Raji (cell line): ENCODE data around the gene PROCA1.

Experiments used
- POLR2A ChIP-seq: IDR thresholded peaks from 2 replicates; pipeline ENCODE4 v1.6.1; 2011; ENCODE audit warnings: low read depth, low read length, control low read depth; ENCODE audit not compliant: insufficient read depth

The PROCA1 gene

GRCh38 chr17:28686296-28686695, 25.4 kb downstream of the PROCA1 start:
- TF ChIP-seq POLR2A: no peak

- TF ChIP-seq POLR2A: no peak
Measured at GRCh38 chr17:28685366-28685765, 26.3 kb downstream of the PROCA1 start.

GRCh38 chr17:28684963-28685362, 26.7 kb downstream of the PROCA1 start:
- TF ChIP-seq POLR2A: no peak

- TF ChIP-seq POLR2A: no peak
Measured at GRCh38 chr17:28682655-28683054, 29.0 kb downstream of the PROCA1 start.

- no peak for TF ChIP-seq POLR2A
Measured at GRCh38 chr17:28675980-28676379, 35.7 kb downstream of the PROCA1 start.

- TF ChIP-seq POLR2A: no peak
Measured at GRCh38 chr17:28675490-28675889, 36.2 kb downstream of the PROCA1 start.

- no peak for TF ChIP-seq POLR2A
Measured at GRCh38 chr17:28669918-28670317, 41.8 kb downstream of the PROCA1 start.

DNA sequence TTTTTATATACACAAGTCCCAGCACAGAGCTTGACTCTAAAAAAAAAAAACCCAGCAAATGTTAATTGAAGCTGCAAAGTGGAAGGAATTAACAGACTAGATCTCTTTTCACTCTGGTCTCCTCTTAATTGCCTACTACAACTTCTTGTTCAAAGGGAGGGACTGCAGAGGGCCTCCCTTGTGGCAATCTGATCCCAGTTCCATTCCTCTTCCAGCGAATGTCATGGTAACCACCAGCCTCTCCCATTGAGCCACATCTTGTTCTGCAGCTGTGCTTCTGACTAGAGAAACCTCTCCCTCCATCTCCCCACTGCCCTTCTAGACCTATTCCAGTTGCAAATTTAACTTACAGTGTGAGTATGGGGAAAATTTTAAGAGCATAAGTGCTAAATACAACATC, 43.8 kb downstream of the PROCA1 start:
- TF ChIP-seq POLR2A: no peak

DNA sequence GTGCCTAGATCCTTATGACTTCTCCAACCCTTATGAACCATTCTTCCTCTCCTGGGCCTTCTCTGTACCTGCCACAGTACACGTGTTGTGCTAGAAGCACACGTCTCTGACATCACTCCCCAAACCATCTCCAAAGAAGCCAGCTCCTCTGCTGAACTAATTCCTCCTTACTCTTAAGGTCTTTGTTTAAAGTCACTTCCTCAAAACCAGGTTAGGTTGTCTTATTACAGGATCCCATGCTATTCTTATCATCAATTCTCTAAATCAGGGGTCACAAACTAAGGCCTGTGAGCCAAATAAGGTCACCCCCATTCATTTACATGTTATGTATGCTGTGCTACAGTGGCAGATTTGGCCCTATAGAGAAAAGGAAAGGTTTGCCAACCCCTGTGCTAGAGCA, 45.7 kb downstream of the PROCA1 start:
- no peak for TF ChIP-seq POLR2A

DNA sequence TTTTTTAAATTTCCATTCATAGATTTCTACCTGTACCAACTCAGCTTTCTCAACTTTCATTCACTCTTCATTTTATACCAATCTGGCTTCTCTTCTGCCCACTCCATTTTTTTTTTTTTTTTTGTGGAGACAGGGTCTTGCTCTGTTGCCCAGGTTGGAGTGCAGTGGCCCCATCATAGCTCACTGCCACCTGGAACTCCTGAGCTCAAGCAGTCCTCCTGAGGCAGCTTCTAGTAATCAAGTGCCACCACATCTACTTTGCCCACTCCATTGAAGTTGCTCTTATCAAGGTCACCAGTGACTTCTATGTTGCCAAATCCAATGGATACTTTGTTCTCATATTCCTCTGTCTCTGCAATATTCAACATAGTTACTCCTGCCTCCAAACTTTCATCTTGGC, 48.0 kb downstream of the PROCA1 start:
- TF ChIP-seq POLR2A: no peak

DNA sequence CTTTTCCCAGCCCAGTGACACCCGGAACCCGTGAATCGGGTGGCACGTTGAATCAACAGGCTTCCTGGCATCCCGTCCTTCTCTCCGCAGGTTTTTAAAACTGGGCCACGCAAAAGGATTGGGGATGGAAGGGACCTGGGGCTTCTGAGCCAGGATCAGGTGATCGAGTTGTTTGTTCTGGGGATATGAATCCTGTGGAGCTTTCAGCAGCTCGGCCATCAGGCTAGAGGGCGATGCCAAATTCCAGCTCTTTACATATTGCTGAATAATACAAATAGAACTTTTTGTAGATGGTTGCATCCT, 49.2 kb downstream of the PROCA1 start:
- TF ChIP-seq POLR2A: no peak

GRCh38 chr17:28661635-28662526, 49.8 kb downstream of the PROCA1 start, which contains the start of the genes SDF2 and SUPT6H:
Gene SDF2, minus strand, starts transcription at chr17:28661906. Its CDS starts 30 bp downstream, at chr17:28661876.
Gene SUPT6H, plus strand, starts transcription at chr17:28662205. Its CDS starts 11,197 bp downstream, at chr17:28673402.
- peak; percentile 86 for TF ChIP-seq POLR2A

- no peak for TF ChIP-seq POLR2A
Measured at GRCh38 chr17:28657756-28658155, 53.9 kb downstream of the PROCA1 start.

DNA sequence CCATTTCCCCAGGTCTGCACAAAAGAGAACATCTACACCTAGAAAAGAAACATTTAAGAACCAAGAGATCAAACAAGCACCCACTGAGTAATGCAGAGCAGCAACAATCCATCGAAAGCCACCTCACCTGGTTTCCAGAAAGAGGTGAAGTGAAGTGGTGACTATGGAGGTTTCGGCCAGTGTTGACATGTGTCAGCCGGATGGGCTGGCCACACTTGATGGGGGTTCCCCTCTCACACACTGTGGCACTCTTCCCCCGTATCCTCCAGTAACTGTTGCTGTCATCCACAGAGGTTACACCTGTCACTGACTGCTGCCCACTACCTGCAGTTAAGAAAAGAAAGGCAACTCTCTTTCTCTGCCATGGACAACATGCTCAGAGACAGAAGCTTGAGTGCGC, 56.5 kb downstream of the PROCA1 start:
- TF ChIP-seq POLR2A: no peak
